ENCODE measurements around the gene GTF2F2. TPM values are rescaled to one million over a fixed set of nuclear protein-coding genes. Genes with fewer than 3 reads are reported as not detected.

The GTF2F2 gene
- total and polyA plus RNA-seq, 9 donors, result 12.4 to 19.2 (median 14.6) TPM

DNA sequence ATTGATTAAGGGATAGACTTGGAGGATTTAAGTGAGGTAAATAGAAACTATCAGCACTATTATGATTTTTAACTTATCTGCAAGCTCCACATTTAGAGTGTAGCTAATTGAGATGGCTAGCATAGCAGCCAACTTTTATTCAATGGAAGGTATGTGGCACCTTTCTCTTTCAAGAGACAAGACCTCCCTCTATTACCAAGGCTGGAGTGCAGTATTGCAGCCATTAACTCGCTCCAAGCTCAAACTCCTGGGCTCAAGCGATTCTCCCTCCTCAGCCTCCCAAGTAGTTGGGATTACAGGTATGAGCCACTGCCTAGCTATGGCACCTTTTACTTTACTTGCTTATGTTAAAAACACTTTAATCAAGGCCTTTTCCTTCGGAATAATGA is 212.5 kb downstream of the GTF2F2 start:
- 84 to 91% (median 87%) methylated on average over 3 of the region's 3 CpGs for WGBS, 3 donors
- H3K36me3 ChIP-seq, result no peaks in the 10 kb centered on the region
- H3K27me3 ChIP-seq, result no peaks in the 10 kb centered on the region
- intact Hi-C loops (cut with DNase I), result no loop called here
- no peak overlapping the region for H3K27ac ChIP-seq
- TF ChIP-seq, protein P1, sequence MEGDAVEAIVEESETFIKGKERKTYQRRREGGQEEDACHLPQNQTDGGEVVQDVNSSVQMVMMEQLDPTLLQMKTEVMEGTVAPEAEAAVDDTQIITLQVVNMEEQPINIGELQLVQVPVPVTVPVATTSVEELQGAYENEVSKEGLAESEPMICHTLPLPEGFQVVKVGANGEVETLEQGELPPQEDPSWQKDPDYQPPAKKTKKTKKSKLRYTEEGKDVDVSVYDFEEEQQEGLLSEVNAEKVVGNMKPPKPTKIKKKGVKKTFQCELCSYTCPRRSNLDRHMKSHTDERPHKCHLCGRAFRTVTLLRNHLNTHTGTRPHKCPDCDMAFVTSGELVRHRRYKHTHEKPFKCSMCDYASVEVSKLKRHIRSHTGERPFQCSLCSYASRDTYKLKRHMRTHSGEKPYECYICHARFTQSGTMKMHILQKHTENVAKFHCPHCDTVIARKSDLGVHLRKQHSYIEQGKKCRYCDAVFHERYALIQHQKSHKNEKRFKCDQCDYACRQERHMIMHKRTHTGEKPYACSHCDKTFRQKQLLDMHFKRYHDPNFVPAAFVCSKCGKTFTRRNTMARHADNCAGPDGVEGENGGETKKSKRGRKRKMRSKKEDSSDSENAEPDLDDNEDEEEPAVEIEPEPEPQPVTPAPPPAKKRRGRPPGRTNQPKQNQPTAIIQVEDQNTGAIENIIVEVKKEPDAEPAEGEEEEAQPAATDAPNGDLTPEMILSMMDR (IDR thresholded peaks at IDR 0.05), result no peak
- no peak for TF ChIP-seq POLR2A (IDR thresholded peaks at IDR 0.05)
- no peak for TF ChIP-seq EP300 (IDR thresholded peaks at IDR 0.05)
- DNase-seq, result no peak
- no peaks in the 10 kb centered on the region for H3K9me3 ChIP-seq
- peaks cover 8% of the 10 kb centered on the region for H3K4me1 ChIP-seq (ENCODE audit: insufficient read depth)
- H3K4me3 ChIP-seq, result no peak overlapping the region

DNA sequence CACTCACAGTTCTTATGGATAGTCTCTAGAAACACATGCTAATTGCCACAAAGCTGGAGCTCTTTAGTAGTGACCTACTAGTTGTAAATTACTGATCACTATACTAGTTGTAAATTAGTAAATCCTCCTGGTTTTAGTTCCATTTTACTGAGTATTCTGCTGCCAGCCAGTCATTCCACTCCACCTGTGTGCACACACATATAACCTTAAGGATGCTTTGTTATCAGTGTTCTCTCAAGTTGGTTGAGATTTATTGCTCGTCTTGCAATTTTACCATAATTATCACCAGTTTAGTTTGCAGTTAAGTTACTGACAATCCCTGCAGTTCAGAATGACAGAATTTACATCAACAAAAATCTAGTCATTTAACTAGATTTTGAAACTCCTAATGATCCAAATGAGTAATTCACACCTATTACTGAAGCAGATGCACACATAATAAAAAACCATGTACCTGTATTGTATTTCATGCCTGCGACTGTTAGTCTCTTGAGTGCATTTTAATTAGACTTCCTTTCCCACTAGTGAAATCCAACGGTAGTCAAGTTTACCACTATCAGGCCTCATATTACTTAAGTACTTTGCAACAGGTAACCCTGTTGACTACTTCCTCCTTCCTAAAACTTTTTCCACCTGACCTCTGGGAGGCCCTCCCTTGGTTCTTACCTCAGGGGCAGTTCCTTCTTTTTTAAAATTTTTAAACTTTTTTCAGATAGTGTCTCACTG is 213.1 kb downstream of the GTF2F2 start:
- H3K9me3 ChIP-seq, result no peaks in the 10 kb centered on the region
- H3K4me1 ChIP-seq (ENCODE audit: insufficient read depth), result peaks cover 8% of the 10 kb centered on the region
- H3K4me3 ChIP-seq, result no peak overlapping the region
- no peak for DNase-seq
- no peaks in the 10 kb centered on the region for H3K36me3 ChIP-seq
- 69 to 79% (median 73%) methylated on average over 3 of the region's 3 CpGs for WGBS, 3 donors
- TF ChIP-seq POLR2A (IDR thresholded peaks at IDR 0.05), result no peak
- TF ChIP-seq, protein P1 (IDR thresholded peaks at IDR 0.05), result no peak
- TF ChIP-seq EP300 (IDR thresholded peaks at IDR 0.05), result no peak
- H3K27me3 ChIP-seq, result no peaks in the 10 kb centered on the region
- H3K27ac ChIP-seq, result no peak overlapping the region
- intact Hi-C loops (cut with DNase I), result no loop called here

Small RNA genes within 50 kb of the gene (small RNA-seq; reads per million reads assigned to genes)
- gene AL138693.1, result not detected
- not detected for gene AL138963.2

Other genes starting within 250 kb of the GTF2F2 start
- gene NUFIP1, start 131.0 kb upstream of the GTF2F2 start, total RNA-seq, result 1 to 10 TPM; 2.3 to 9.5 (median 6.8) TPM
- gene NUFIP1, start 131.0 kb upstream of the GTF2F2 start, polyA plus RNA-seq, result 1 to 10 TPM; 3.6 to 7.4 TPM
- gene GPALPP1, start 131.0 kb upstream of the GTF2F2 start, total RNA-seq, result 10 to 100 TPM; 17.5 to 26.3 (median 24.9) TPM
- gene GPALPP1, start 131.0 kb upstream of the GTF2F2 start, polyA plus RNA-seq, result 10 to 100 TPM; 17.3 to 31.9 TPM
- not detected for gene KCTD4, start 80.5 kb downstream of the GTF2F2 start, total RNA-seq
- gene KCTD4, start 80.5 kb downstream of the GTF2F2 start, polyA plus RNA-seq, result not detected
- gene TPT1, start 220.7 kb downstream of the GTF2F2 start, total RNA-seq, result 1,000 to 10,000 TPM; 4,694 to 8,633 (median 7,041) TPM
- gene TPT1, start 220.7 kb downstream of the GTF2F2 start, polyA plus RNA-seq, result over 10,000 TPM; 11,087 to 14,373 TPM

Data from ovary (tissue), 9 donors.